HEK293 (cell line): ENCODE measurements around the gene SENP5.

ENCODE experiments used
- CTCF ChIA-PET: fragments of 350-600 bp; formaldehyde crosslinking; extraction: SDS; loops from one replicate; lab custom pipeline; 2021; ENCODE audit warnings: antibody characterized with exemption; lab: Yijun Ruan, JAX
- POLR2A ChIA-PET: fragments of 300-600 bp; formaldehyde crosslinking; extraction: SDS; loops from one replicate; lab custom pipeline; 2020; ENCODE audit warnings: antibody characterized with exemption, inconsistent platforms; lab: Yijun Ruan, JAX
- H3K27ac ChIP-seq: fragments of 200-500 bp; sonication (Bioruptor generic); 2 replicates; pipeline ENCODE4 v1.5.1; 2014; ENCODE audit warnings: low read depth, low read length, control low read depth, inconsistent platforms; ENCODE audit errors: extremely low read depth
- H3K36me3 ChIP-seq, 2 experiments: fragments of 200-500 bp in 1 of 2; sonication (Bioruptor generic) in 1 of 2; 1 replicate in 1 of 2; 2 replicates in 1 of 2; pipeline ENCODE4 v1.5.1; 2014 to 2017; ENCODE audit warnings: inconsistent platforms in 2 of 2, low read length in 2 of 2; ENCODE audit not compliant: control insufficient read depth in 2 of 2, insufficient read depth in 1 of 2
- H3K4me1 ChIP-seq: fragments of 200-500 bp; sonication (Bioruptor generic); 2 replicates; pipeline ENCODE4 v1.5.1; 2014; ENCODE audit warnings: mild to moderate bottlenecking, low read length, inconsistent platforms; ENCODE audit not compliant: control insufficient read depth, insufficient read depth
- H3K4me3 ChIP-seq: 2 replicates; pipeline ENCODE4 v1.5.1; 2011; ENCODE audit warnings: low read depth, mild to moderate bottlenecking, control low read depth, low read length, moderate library complexity
- H3K9me3 ChIP-seq: fragments of 200-500 bp; sonication (Bioruptor generic); 2 replicates; pipeline ENCODE4 v1.5.1; 2014; ENCODE audit warnings: low read depth, low read length, inconsistent platforms; ENCODE audit not compliant: control insufficient read depth, insufficient read depth
- EGR2 ChIP-seq: fragments of 450-650 bp; formaldehyde crosslinking; IDR thresholded peaks from 2 replicates; pipeline ENCODE4 v1.5.1; 2016; ENCODE audit warnings: low read depth, missing biosample characterization, missing genetic modification characterization
- GLIS1 ChIP-seq: fragments of 450-650 bp; formaldehyde crosslinking; IDR thresholded peaks from 2 replicates; pipeline ENCODE4 v1.5.1; 2016; ENCODE audit warnings: missing biosample characterization, missing genetic modification characterization
- GLIS2 ChIP-seq: fragments of 450-650 bp; formaldehyde crosslinking; IDR thresholded peaks from 2 replicates; pipeline ENCODE4 v1.5.1; 2016; ENCODE audit warnings: missing biosample characterization, missing genetic modification characterization
- HOXA7 ChIP-seq: sonication (generic); formaldehyde crosslinking; IDR thresholded peaks from 2 replicates; pipeline ENCODE4 v1.8.1; 2022; ENCODE audit warnings: missing genetic modification reagents, borderline replicate concordance
- HOXD13 ChIP-seq: sonication (generic); formaldehyde crosslinking; IDR thresholded peaks from 2 replicates; pipeline ENCODE4 v1.8.0; 2022; ENCODE audit warnings: missing genetic modification reagents, borderline replicate concordance
- KLF16 ChIP-seq: fragments of 450-650 bp; formaldehyde crosslinking; IDR thresholded peaks from 2 replicates; pipeline ENCODE4 v1.5.1; 2017; ENCODE audit warnings: missing biosample characterization, missing genetic modification characterization
- KLF9 ChIP-seq: fragments of 450-650 bp; formaldehyde crosslinking; IDR thresholded peaks from 2 replicates; pipeline ENCODE4 v1.5.1; 2016; ENCODE audit warnings: missing biosample characterization, missing genetic modification characterization, low read depth
- PRDM1 ChIP-seq: fragments of 450-650 bp; formaldehyde crosslinking; IDR thresholded peaks from 2 replicates; pipeline ENCODE4; 2016; ENCODE audit warnings: missing biosample characterization, missing genetic modification characterization
- REPIN1 ChIP-seq: fragments of 450-650 bp; formaldehyde crosslinking; IDR thresholded peaks from 2 replicates; pipeline ENCODE4 v1.5.1; 2017; ENCODE audit warnings: missing biosample characterization, missing genetic modification characterization, low read depth
- SCRT2 ChIP-seq: fragments of 450-650 bp; formaldehyde crosslinking; IDR thresholded peaks from 2 replicates; pipeline ENCODE4 v1.5.1; 2016; ENCODE audit warnings: missing biosample characterization, missing genetic modification characterization
- TRIM28 ChIP-seq: IDR thresholded peaks from 2 replicates; pipeline ENCODE4 v1.6.1; 2011; ENCODE audit warnings: low read length, control low read depth, borderline replicate concordance
- ZBTB20 ChIP-seq: fragments of 450-650 bp; formaldehyde crosslinking; IDR thresholded peaks from 2 replicates; pipeline ENCODE4 v1.5.1; 2016; ENCODE audit warnings: missing biosample characterization, missing genetic modification characterization
- ZNF112 ChIP-seq: fragments of 450-650 bp; formaldehyde crosslinking; IDR thresholded peaks from 2 replicates; pipeline ENCODE4 v1.5.0; 2017; ENCODE audit warnings: missing biosample characterization, missing genetic modification characterization
- ZNF24 ChIP-seq: fragments of 450-650 bp; formaldehyde crosslinking; IDR thresholded peaks from 2 replicates; pipeline ENCODE4 v1.5.1; 2016; ENCODE audit warnings: missing biosample characterization, missing genetic modification characterization
- ZNF274 ChIP-seq, 2 experiments: fragments of 200-500 bp in 1 of 2; fragments of 450-650 bp in 1 of 2; sonication (Bioruptor generic) in 1 of 2; formaldehyde crosslinking in 1 of 2; IDR thresholded peaks; 2 replicates each; pipeline versions ENCODE4 v1.5.1 to v1.6.1; 2014 to 2016; ENCODE audit warnings: borderline replicate concordance in 1 of 2, inconsistent platforms in 1 of 2, low read length in 1 of 2, missing biosample characterization in 1 of 2, missing genetic modification characterization in 1 of 2
- ZNF292 ChIP-seq: fragments of 450-650 bp; formaldehyde crosslinking; IDR thresholded peaks from 2 replicates; pipeline ENCODE4 v1.5.1; 2016; ENCODE audit warnings: low read depth, missing biosample characterization, missing genetic modification characterization, borderline replicate concordance
- ZNF311 ChIP-seq: fragments of 450-650 bp; formaldehyde crosslinking; IDR thresholded peaks from 2 replicates; pipeline ENCODE4 v1.5.1; 2017; ENCODE audit warnings: missing biosample characterization, missing genetic modification characterization, borderline replicate concordance
- ZNF391 ChIP-seq: fragments of 450-650 bp; formaldehyde crosslinking; IDR thresholded peaks from 2 replicates; pipeline ENCODE4 v1.5.1; 2016; ENCODE audit warnings: low read depth, missing biosample characterization, missing genetic modification characterization, borderline replicate concordance
- ZNF544 ChIP-seq: fragments of 450-650 bp; formaldehyde crosslinking; IDR thresholded peaks from 2 replicates; pipeline ENCODE4 v1.5.0; 2017; ENCODE audit warnings: missing biosample characterization, missing genetic modification characterization
- ZNF548 ChIP-seq: fragments of 450-650 bp; formaldehyde crosslinking; IDR thresholded peaks from 2 replicates; pipeline ENCODE4 v1.5.1; 2016; ENCODE audit warnings: missing biosample characterization, missing genetic modification characterization
- ZNF585B ChIP-seq: fragments of 450-650 bp; formaldehyde crosslinking; IDR thresholded peaks from 2 replicates; pipeline ENCODE4 v1.5.1; 2016; ENCODE audit warnings: missing biosample characterization, missing genetic modification characterization
- ZNF629 ChIP-seq: fragments of 450-650 bp; formaldehyde crosslinking; IDR thresholded peaks from 2 replicates; pipeline ENCODE4 v1.5.1; 2017; ENCODE audit warnings: missing biosample characterization, missing genetic modification characterization
- ZNF701 ChIP-seq: fragments of 450-650 bp; formaldehyde crosslinking; IDR thresholded peaks from 2 replicates; pipeline ENCODE4 v1.5.1; 2016; ENCODE audit warnings: missing biosample characterization, missing genetic modification characterization
- ZNF707 ChIP-seq: fragments of 450-650 bp; formaldehyde crosslinking; IDR thresholded peaks from 2 replicates; pipeline ENCODE4 v1.5.1; 2016; ENCODE audit warnings: missing biosample characterization, missing genetic modification characterization
- ZSCAN16 ChIP-seq: fragments of 450-650 bp; formaldehyde crosslinking; IDR thresholded peaks from 2 replicates; pipeline ENCODE4 v1.5.1; 2016; ENCODE audit warnings: missing biosample characterization, missing genetic modification characterization
- TF ChIP-seq, protein P1 (sequence below): fragments of 450-650 bp; formaldehyde crosslinking; IDR thresholded peaks from 2 replicates; pipeline ENCODE4 v1.5.1; 2017; ENCODE audit warnings: missing biosample characterization, missing genetic modification characterization
- TF ChIP-seq, protein P2 (sequence below): fragments of 450-650 bp; formaldehyde crosslinking; IDR thresholded peaks from 2 replicates; pipeline ENCODE4 v1.5.1; 2016; ENCODE audit warnings: missing biosample characterization, missing genetic modification characterization

Gene SENP5

DNA sequence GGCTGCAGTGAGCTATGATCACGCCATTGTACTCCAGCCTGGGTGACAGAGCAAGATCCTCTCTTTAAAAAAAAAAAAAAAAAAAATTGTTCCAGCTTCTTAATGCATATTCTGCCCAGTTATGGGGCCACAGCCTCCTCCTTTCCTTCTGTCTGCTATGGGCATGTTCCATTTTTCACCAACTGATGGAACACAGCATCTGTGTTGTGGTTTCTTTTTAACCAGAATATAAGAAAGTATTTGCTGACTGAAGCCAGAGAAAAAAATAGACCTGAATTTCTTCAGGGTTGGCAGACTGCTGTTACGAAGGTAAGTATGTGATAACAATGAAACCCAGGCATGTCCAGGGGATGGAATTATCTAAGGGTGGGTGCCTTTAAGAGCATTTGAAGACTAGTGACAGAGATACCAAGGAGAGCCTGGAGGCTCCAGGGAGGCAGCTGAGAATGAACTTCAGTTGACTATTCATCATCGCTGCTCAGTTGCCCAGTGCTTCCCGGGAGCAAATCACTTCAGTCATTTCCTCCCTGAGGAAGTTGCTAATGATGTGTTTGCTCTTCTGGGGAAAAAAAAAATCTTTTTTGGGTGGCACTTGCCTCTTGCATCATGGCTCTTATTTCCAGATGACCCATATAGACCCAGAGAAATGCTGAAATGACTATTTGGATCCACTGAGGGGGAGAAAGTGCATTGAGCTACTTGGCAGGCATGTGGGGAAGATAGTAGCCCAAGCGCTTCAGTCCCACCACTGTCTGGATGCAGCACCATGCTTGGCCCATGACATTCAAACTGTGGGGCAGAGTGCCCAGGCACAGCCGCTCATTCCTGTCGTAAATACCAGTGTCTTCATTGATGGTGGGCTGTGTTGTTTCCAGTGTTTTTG lies 60.1 kb downstream of the SENP5 start:
- H3K9me3 ChIP-seq = no peaks in the 10 kb centered on the region
- no peak overlapping the region for H3K27ac ChIP-seq
- H3K4me3 ChIP-seq = no peak overlapping the region
- no peaks in the 10 kb centered on the region for H3K4me1 ChIP-seq
- ChIA-PET CTCF (no interaction called here), POLR2A (no interaction called here)
- peaks cover 0 to 66% of the 10 kb centered on the region in 2 experiments; a peak in 2 of 3 replicates for H3K36me3 ChIP-seq
- TF ChIP-seq TRIM28 (no peak), ZNF548 (no peak), ZNF311 (tag by site-specific recombination) (no peak), ZNF544 (no peak), ZNF274 (IDR thresholded peaks at IDR 0.05; ENCODE audit: low read length) (no peak), ZNF274 (tag by site-specific recombination; IDR thresholded peaks at IDR 0.05; ENCODE audit: borderline replicate concordance) (no peak), HOXA7 (CRISPR knock-in tag) (no peak), ZNF585B (tag by site-specific recombination) (no peak)

- POLR2A ChIA-PET = no interaction called here
- Histone ChIP-seq H3K4me1 (no peaks in the 10 kb centered on the region), H3K4me3 (no peak overlapping the region), H3K36me3 (peaks cover 7 to 83% of the 10 kb centered on the region in 2 experiments; a peak in 2 of 3 replicates), H3K9me3 (no peaks in the 10 kb centered on the region), H3K27ac (no peak overlapping the region)
- TF ChIP-seq PRDM1 (tag by site-specific recombination) (peak; percentile 51), SCRT2 (tag by site-specific recombination) (no peak)
- CTCF ChIA-PET = no interaction called here
Measured at GRCh38 chr3:196931157-196931556, 63.4 kb downstream of the SENP5 start.

DNA sequence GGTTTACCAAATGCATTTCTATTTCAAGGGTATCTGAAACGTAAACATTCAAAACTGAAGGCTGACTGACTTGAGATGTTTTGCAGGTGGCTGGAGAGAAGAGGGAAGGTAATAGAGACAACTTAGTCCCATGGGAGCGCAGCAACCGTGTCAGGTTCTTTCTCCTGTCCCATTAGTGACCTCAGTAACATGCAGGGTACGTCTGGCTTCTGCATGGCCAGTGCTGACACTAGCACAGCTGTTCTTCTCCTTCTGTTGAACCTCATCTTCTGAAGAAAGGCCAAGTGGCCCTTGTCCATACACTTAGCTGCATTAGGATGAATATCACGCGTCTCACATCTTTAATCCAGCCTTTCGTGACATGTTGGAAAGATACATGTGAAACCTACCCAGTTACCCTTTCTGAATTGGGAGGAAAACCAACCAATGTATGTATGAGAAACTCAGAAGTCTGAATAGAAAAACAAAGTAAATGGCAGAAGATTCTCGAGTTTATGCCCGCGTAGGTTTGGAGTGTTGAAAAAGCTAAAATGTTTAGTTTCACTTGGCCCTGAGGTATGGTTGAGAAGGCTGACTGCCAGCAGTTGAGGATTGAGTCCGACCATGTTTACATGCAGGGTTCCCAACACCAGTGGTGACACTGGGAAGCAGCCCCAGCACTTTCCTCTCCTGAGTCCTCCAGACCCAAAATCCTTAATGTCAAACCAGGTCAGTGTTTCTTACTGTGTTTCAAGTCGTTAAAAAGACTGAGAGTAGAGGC lies 64.3 kb downstream of the SENP5 start:
- POLR2A ChIA-PET = no interaction called here
- CTCF ChIA-PET = no interaction called here
- no peak for TF ChIP-seq HOXD13 (CRISPR knock-in tag)
- TF ChIP-seq, protein P1, sequence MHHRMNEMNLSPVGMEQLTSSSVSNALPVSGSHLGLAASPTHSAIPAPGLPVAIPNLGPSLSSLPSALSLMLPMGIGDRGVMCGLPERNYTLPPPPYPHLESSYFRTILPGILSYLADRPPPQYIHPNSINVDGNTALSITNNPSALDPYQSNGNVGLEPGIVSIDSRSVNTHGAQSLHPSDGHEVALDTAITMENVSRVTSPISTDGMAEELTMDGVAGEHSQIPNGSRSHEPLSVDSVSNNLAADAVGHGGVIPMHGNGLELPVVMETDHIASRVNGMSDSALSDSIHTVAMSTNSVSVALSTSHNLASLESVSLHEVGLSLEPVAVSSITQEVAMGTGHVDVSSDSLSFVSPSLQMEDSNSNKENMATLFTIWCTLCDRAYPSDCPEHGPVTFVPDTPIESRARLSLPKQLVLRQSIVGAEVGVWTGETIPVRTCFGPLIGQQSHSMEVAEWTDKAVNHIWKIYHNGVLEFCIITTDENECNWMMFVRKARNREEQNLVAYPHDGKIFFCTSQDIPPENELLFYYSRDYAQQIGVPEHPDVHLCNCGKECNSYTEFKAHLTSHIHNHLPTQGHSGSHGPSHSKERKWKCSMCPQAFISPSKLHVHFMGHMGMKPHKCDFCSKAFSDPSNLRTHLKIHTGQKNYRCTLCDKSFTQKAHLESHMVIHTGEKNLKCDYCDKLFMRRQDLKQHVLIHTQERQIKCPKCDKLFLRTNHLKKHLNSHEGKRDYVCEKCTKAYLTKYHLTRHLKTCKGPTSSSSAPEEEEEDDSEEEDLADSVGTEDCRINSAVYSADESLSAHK = no peak
- no peak for TF ChIP-seq ZBTB20 (tag by site-specific recombination)
- TF ChIP-seq SCRT2 (tag by site-specific recombination) = no peak
- TF ChIP-seq KLF9 (tag by site-specific recombination) = no peak
- TF ChIP-seq ZNF292 (tag by site-specific recombination) = no peak
- TF ChIP-seq ZNF701 (tag by site-specific recombination) = no peak
- no peak for TF ChIP-seq GLIS2 (tag by site-specific recombination)
- no peak for TF ChIP-seq ZNF629 (tag by site-specific recombination)
- TF ChIP-seq, protein P2, sequence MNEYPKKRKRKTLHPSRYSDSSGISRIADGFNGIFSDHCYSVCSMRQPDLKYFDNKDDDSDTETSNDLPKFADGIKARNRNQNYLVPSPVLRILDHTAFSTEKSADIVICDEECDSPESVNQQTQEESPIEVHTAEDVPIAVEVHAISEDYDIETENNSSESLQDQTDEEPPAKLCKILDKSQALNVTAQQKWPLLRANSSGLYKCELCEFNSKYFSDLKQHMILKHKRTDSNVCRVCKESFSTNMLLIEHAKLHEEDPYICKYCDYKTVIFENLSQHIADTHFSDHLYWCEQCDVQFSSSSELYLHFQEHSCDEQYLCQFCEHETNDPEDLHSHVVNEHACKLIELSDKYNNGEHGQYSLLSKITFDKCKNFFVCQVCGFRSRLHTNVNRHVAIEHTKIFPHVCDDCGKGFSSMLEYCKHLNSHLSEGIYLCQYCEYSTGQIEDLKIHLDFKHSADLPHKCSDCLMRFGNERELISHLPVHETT = no peak
- no peak for TF ChIP-seq KLF16 (tag by site-specific recombination)
- TF ChIP-seq PRDM1 (tag by site-specific recombination) = no peak
- TF ChIP-seq ZNF707 (tag by site-specific recombination) = no peak
- TF ChIP-seq REPIN1 = no peak
- TF ChIP-seq EGR2 (tag by site-specific recombination) = no peak
- TF ChIP-seq GLIS1 (tag by site-specific recombination) = no peak
- no peak for TF ChIP-seq ZSCAN16 (tag by site-specific recombination)
- TF ChIP-seq ZNF24 (tag by site-specific recombination) = no peak
- TF ChIP-seq ZNF112 (tag by site-specific recombination) = no peak
- no peak for TF ChIP-seq ZNF391
- H3K4me1 ChIP-seq = no peaks in the 10 kb centered on the region
- H3K9me3 ChIP-seq = no peaks in the 10 kb centered on the region
- H3K27ac ChIP-seq = no peak overlapping the region
- H3K4me3 ChIP-seq = no peak overlapping the region
- peaks cover 7 to 90% of the 10 kb centered on the region in 2 experiments; a peak in 2 of 3 replicates for H3K36me3 ChIP-seq
